Measurements from ENCODE around the gene SMYD3. TPM values are rescaled to one million over a fixed set of nuclear protein-coding genes. Genes with fewer than 3 reads are reported as not detected.
A peak's percentile ranks its signal among the peaks of the same experiment; 100 is the strongest.

Gene SMYD3
- total and polyA plus RNA-seq, 2 of the 13 experiments (the other 11 are each of a cell fraction or from before 2014, with no cell fraction given): 27.7 to 35.8 TPM

- TF ChIP-seq ZNF687 (CRISPR knock-in tag; IDR thresholded peaks at IDR 0.05) (peak; percentile 62), NFAT5 (CRISPR knock-in tag; IDR thresholded peaks at IDR 0.05) (no peak), ZNF670 (CRISPR knock-in tag; IDR thresholded peaks at IDR 0.05; ENCODE audit: borderline replicate concordance) (no peak), WIZ (CRISPR knock-in tag; IDR thresholded peaks at IDR 0.05) (no peak), ZBTB33 (CRISPR knock-in tag; IDR thresholded peaks at IDR 0.05) (peak; percentile 32; the same call in 1 of the 2 replicates), ZNF205 (CRISPR knock-in tag; IDR thresholded peaks at IDR 0.05) (no peak), CEBPZ (IDR thresholded peaks at IDR 0.05; ENCODE audit: low read length) (no peak), SKI (IDR thresholded peaks at IDR 0.05; ENCODE audit: partially characterized antibody) (no peak), ZNF432 (CRISPR knock-in tag; IDR thresholded peaks at IDR 0.05; ENCODE audit: borderline replicate concordance) (no peak), ZNF350 (CRISPR knock-in tag; IDR thresholded peaks at IDR 0.05; ENCODE audit: borderline replicate concordance, low read depth) (0 out of 2 replicates have a peak, but pooled peaks have one; percentile 6), NCOR1 (IDR thresholded peaks at IDR 0.05; ENCODE audit: borderline replicate concordance, low read length) (no peak), ARID2 (CRISPR knock-in tag; IDR thresholded peaks at IDR 0.05; ENCODE audit: borderline replicate concordance) (no peak), GATA4 (IDR thresholded peaks at IDR 0.05; ENCODE audit: borderline replicate concordance, low read depth) (no peak), ELF1 (CRISPR knock-in tag; IDR thresholded peaks at IDR 0.05) (no peak)
Measured at GRCh38 chr1:245810181-245810769, 696.8 kb downstream of the SMYD3 start (continued).
